CD4-positive, alpha-beta T cell treated with Interleukin-2 at 100 ng/mL for 4 hours (primary cell): ENCODE data around the gene NT5C1B.
"Not testable (repeated sequence)": the region's sequence is repeated elsewhere in the genome, so short reads cannot be mapped to it uniquely, and the experiment has no call there.

ENCODE experiments used
- DNase-seq: peaks from one replicate; pipeline ENCODE4 v3.0.0-alpha.2; 2020; ENCODE audit warnings: low spot score

NT5C1B gene

GRCh38 chr2:18589354-18589753 is at the start of gene NT5C1B:
Gene NT5C1B, minus strand, starts transcription at chr2:18589569. Its CDS starts 101 bp downstream, at chr2:18589468.
- DNase-seq: no peak

DNA sequence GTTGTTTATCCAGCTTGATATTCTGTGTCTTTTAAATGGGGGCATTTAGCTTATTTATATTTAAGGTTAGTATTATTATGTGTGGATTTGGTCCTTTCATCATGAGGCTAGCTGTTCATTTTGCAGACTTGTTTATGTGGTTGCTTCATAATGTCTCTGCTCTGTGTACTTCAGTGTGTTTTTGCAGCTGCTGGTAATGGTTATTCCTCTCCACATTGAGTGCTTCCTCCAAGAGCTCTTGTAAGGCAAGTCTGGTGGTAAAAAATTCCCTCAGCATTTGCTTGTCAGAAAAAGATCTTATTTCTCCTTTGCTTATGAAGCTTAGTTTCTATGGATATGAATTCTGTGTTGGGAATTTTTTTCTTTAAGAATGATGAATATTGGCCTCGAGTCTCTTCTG is 47.8 kb upstream of the NT5C1B start:
- DNase-seq: no peak

GRCh38 chr2:18632699-18633098 is 43.3 kb upstream of the NT5C1B start:
- DNase-seq: not testable (repeated sequence)

GRCh38 chr2:18630941-18631340 is 41.6 kb upstream of the NT5C1B start:
- no peak for DNase-seq

DNA sequence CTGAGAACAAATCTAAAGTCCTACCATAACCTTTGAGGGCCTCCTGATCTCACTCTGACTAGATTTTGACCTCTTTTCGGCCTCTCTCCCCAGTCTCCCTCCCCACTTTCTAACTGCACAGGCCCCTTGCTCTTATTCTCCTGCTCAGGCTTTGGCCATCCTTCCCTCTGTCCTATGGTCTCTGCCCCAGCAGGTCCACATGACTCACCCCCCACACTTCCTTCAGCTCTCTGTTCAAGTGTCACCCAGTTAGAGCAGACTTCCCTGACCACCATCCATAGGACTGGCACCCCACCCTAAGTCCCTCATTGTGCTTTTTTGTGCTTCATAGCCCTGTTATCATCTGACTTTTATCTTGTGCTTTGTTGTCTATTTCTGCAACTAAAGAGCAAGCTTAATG is 41.2 kb upstream of the NT5C1B start:
- DNase-seq: no peak

- DNase-seq: no peak
Observed at GRCh38 chr2:18630101-18630500, 40.7 kb upstream of the NT5C1B start.

GRCh38 chr2:18626958-18627650 is 37.7 kb upstream of the NT5C1B start:
- no peak for DNase-seq

- DNase-seq: no peak
Observed at GRCh38 chr2:18626256-18626668, 36.9 kb upstream of the NT5C1B start.

- no peak for DNase-seq
Observed at GRCh38 chr2:18625563-18625962, 36.2 kb upstream of the NT5C1B start.

GRCh38 chr2:18623782-18624181 is 34.4 kb upstream of the NT5C1B start:
- no peak for DNase-seq

DNA sequence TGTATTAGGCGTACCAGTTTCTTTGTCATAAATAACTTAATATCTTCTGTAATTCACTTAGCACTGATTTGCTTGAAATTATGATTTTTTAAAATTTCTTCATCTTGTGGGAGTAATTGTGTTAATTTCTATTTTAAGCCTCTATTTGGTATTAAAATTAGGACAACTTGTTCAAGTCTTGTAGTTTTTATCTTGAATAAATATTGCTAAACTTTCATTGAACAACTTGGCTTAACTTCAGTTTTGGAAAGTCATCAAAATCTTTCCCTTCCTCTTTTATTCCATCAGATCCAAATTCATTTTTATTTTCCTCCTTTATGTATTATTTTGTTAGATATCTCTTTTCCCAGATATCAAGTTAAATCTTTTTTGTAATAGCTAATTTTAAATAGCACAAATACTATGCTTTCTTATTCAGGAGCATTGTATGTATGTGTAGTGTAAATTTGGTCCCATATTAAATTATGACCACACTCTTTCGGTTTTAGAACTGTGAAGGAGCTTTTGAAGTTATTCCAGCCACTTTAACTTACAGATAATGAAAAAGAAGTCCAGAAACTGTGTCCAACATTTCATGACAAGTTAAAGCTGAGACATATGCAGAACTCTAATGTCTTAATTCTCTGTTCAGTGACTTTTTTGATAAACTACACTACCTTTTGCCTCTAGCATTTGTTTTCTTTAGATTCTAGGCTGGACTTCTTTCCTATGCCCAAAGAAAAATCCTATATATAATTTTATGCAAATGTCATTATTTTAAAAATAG is 31.7 kb upstream of the NT5C1B start:
- DNase-seq: no peak

- no peak for DNase-seq
Observed at GRCh38 chr2:18619091-18619490, 29.7 kb upstream of the NT5C1B start.

DNA sequence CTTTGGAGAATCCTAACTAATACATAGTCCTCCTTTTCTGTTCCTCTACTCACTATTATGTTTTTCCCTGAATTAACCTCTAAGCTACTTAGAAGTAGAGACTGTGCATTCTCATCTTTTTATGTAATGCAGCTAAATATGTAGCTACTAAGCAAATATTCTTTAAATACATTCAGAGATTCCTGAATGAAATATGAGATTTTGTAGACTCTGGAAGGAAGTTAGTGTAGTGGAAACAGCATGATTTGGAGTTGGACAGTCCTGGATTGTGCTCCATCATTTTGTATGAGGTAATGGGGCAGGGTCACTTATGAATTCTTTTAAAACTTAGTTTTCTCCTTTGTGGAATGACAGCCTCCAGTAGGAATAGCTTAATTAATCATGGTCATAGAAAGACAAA is 24.7 kb upstream of the NT5C1B start:
- DNase-seq: no peak

GRCh38 chr2:18612133-18612532 is 22.8 kb upstream of the NT5C1B start:
- DNase-seq: no peak

DNA sequence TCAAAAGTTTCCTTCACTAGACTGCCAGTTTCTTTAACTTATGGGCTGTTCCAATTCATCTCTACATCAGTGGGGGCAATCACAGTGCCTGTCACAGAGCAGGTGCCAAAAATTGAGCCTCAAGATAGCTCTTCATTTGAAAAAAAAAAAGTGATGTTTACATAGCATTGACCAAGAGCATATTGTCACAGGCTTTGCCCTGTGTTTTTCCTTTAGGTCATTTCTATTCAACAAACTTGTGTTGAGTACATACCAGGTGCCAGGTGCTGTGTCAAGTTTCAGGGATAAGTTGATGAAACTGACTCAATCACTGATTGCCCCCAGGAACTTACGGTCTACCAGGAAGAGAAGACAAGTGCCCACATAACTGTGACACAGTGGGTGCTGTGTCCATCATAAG is 22.2 kb upstream of the NT5C1B start:
- no peak for DNase-seq

DNA sequence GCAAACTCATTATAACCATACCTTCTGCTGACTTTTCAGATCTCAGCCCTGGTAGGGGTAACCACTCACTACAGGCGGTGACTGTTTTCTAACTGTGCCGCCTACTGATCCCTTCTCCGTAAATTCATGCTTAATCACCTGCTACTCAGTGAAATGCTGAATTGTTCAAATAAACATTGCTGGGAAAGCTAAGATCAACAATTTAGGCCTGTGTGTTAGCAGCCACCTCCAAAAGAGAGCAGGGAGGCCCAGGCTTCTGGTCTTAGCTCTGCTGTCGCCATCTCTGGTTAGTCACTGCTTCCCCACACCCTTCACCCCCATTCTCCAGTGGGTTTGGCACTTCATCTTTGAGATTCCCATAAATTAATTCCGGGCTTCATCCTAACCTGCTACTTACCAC is 21.8 kb upstream of the NT5C1B start:
- DNase-seq: no peak

DNA sequence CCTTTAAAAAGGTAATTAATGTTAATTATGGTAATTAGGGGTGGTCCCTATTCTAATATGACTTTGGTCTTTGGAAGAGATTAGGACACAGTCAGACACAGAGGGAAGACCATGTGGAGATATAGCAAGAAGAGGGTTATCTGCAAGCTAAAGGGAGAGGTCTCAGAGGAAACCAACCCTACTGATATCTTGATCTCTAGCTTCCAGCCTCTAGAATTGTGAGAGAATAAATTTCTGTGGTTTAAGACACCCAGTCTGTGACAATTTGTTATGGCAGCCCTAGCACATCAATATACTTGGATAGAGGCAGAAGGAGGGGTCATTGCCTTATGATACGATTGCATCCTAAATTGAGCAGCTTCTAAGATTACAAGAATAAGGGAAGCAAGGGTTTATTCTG is 21.3 kb upstream of the NT5C1B start:
- no peak for DNase-seq

- DNase-seq: no peak
Observed at GRCh38 chr2:18610090-18610489, 20.7 kb upstream of the NT5C1B start.

GRCh38 chr2:18605115-18605514 is 15.7 kb upstream of the NT5C1B start:
- no peak for DNase-seq

DNA sequence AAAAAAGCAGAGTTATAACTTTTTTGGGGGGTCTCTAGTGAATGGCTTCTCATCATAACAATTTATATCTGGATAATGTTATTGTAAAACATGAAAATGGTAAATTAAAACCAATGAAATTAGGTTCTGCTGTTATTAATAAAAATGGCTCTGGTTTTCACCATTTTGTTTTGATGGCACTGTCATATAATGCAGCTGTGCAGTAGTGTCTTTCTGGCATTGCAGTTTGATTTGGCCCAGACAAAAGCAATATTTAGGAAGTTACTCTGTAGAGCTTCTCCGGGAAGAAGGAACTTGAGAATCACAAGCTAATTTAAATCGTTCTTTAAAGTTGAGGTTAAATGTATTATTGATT is 15.1 kb upstream of the NT5C1B start:
- no peak for DNase-seq

GRCh38 chr2:18603854-18604530 is 14.6 kb upstream of the NT5C1B start:
- no peak for DNase-seq

GRCh38 chr2:18602298-18602697 is 12.9 kb upstream of the NT5C1B start:
- no peak for DNase-seq

GRCh38 chr2:18600255-18600613 is 10.9 kb upstream of the NT5C1B start:
- DNase-seq: no peak
